Right lobe of liver (tissue), 6 donors: Measurements from ENCODE around the gene PBLD. TPM values are rescaled to one million over a fixed set of nuclear protein-coding genes. Genes with fewer than 3 reads are reported as not detected.

Experiments
- ATAC-seq, 4 donors: fragments of 200-7000 bp; cut with Tn5 transposase; one replicate each; pipeline ENCODE4 v1.9.1; 2020; ENCODE audit warnings: mild to moderate bottlenecking in 4 of 4, moderate library complexity in 4 of 4
- DNase-seq, 3 donors: peaks; one replicate each; pipeline ENCODE4 v3.0.0-alpha.2; 2020
- H3K27ac ChIP-seq, 3 donors: fragments of 200-600 bp; one replicate each; pipeline ENCODE4 v1.8.0; 2022
- H3K27me3 ChIP-seq, 2 donors: fragments of 200-600 bp; one replicate each; pipeline ENCODE4 v1.8.0; 2022
- H3K36me3 ChIP-seq, 4 donors: fragments of 200-600 bp; sonication (generic) in 1 of 4; one replicate each; pipeline versions ENCODE4 v1.5.1 to v1.8.0; 2017 to 2022; ENCODE audit warnings: control low read depth in 1 of 4
- H3K4me1 ChIP-seq, 4 donors: fragments of 200-600 bp; sonication (generic) in 1 of 4; one replicate each; pipeline versions ENCODE4 v1.5.1 to v1.8.0; 2017 to 2022; ENCODE audit warnings: control low read depth in 1 of 4
- H3K4me3 ChIP-seq, 3 donors: fragments of 200-600 bp; one replicate each; pipeline ENCODE4 v1.8.0; 2022
- H3K9me3 ChIP-seq, 4 donors: fragments of 200-600 bp; sonication (generic) in 1 of 4; one replicate each; pipeline versions ENCODE4 v1.5.1 to v1.8.0; 2017 to 2022; ENCODE audit warnings: control low read depth in 1 of 4
- POLR2A ChIP-seq: fragments of 450-650 bp; IDR thresholded peaks from one replicate; pipeline ENCODE4 v1.6.1; 2017; ENCODE audit warnings: antibody characterized with exemption, mild to moderate bottlenecking
- WGBS: methylation state at CpG from one replicate; pipeline ENCODE4 v1.1.6; 2018; ENCODE audit warnings: low coverage, low lambda C conversion rate; ENCODE audit not compliant: insufficient coverage; ENCODE audit errors: missing lambda C conversion rate; 5-methylcytosine and 5-hydroxymethylcytosine counted together
- intact Hi-C, 2 donors: fragments of 100-400 bp; cut with DNase I; formaldehyde crosslinking; loops; one replicate each; pipeline versions ENCODE4 v1.11.2 to v1.14.1; 2022
- total RNA-seq, 6 experiments: library from RNA; depleted of rRNA in 2 of 6; stranded (reverse); fragments of >200 nt in 2 of 6; fragmentation: NEBNext Ultra II Directional in 3 of 6; extraction: Animal tissue kit (Norgen Biotek cat#: 25700) in 3 of 6; gene quantifications; one replicate each; pipeline versions ENCODE4 v1.1.0 to v1.2.4, GENCODE V29; 2016 to 2023
- TF ChIP-seq, protein P1 (sequence below), 4 donors: fragments of 200-600 bp in 3 of 4; fragments of 450-650 bp in 1 of 4; IDR thresholded peaks; one replicate each; pipeline versions ENCODE4 v1.5.1 to v1.8.0; 2016 to 2022; ENCODE audit warnings: antibody characterized with exemption in 4 of 4, mild to moderate bottlenecking in 2 of 4
- donor health status: DM: no; HTN: yes; CAD: no.
- donor health status: DM: no; HTN: no; CAD: no.
- donor health status: DM: no; HTN: no; CAD: no.
- donor health status: DM: no; HTN: yes; CAD: no.
- donor health status: DM: no; HTN: yes; CAD: no.

PBLD gene
- total RNA-seq, 6 experiments from 2014 or later: 45.5 to 162 (median 129) TPM

DNA sequence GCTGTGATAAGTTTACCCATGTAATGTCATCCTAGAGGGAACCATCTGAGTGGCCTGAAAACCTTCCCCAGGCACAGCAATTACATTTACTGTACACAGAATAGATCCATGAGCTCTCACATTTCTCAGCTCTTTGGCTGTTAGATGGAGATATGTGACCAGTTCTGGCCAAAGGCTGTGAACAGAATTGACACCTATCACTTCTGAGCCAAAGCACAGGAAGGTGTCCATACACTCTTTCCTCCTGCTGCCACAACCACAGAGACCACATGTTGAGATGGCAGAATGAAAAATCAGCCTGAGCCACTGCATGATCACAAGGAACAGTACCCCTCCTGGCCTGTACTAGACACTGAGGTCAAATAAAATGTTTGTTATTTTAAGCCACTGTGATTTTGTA lies 56.5 kb downstream of the PBLD start:
- TF ChIP-seq, protein P1, sequence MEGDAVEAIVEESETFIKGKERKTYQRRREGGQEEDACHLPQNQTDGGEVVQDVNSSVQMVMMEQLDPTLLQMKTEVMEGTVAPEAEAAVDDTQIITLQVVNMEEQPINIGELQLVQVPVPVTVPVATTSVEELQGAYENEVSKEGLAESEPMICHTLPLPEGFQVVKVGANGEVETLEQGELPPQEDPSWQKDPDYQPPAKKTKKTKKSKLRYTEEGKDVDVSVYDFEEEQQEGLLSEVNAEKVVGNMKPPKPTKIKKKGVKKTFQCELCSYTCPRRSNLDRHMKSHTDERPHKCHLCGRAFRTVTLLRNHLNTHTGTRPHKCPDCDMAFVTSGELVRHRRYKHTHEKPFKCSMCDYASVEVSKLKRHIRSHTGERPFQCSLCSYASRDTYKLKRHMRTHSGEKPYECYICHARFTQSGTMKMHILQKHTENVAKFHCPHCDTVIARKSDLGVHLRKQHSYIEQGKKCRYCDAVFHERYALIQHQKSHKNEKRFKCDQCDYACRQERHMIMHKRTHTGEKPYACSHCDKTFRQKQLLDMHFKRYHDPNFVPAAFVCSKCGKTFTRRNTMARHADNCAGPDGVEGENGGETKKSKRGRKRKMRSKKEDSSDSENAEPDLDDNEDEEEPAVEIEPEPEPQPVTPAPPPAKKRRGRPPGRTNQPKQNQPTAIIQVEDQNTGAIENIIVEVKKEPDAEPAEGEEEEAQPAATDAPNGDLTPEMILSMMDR (IDR thresholded peaks at IDR 0.05): no peak
- no peak for TF ChIP-seq POLR2A
- ATAC-seq (peak in 1 of 4 donors; percentile 14), DNase-seq (no peak)
- Histone ChIP-seq H3K27me3 (no peaks in the 10 kb centered on the region), H3K36me3 (peaks cover 0 to 9% (median 2%) of the 10 kb centered on the region in 4 donors), H3K27ac (no peak overlapping the region), H3K4me3 (no peak overlapping the region), H3K4me1 (no peaks in the 10 kb centered on the region), H3K9me3 (no peaks in the 10 kb centered on the region)
- intact Hi-C loops: no loop called here

- no peak for ATAC-seq
- intact Hi-C loops: no loop called here
- no peak for DNase-seq
- Histone ChIP-seq H3K4me1 (no peaks in the 10 kb centered on the region), H3K9me3 (no peaks in the 10 kb centered on the region), H3K27ac (no peak overlapping the region), H3K4me3 (no peak overlapping the region), H3K27me3 (no peaks in the 10 kb centered on the region), H3K36me3 (peaks cover 0 to 4% (median 0%) of the 10 kb centered on the region in 4 donors)
- TF ChIP-seq, protein P1 (IDR thresholded peaks at IDR 0.05): no peak
- TF ChIP-seq POLR2A: no peak
- WGBS: 93% methylated on average over 2 of the region's 2 CpGs
Measured at GRCh38 chr10:68275600-68276126, 57.1 kb downstream of the PBLD start.

- Histone ChIP-seq H3K4me1 (no peaks in the 10 kb centered on the region), H3K36me3 (peaks cover 0 to 4% (median 0%) of the 10 kb centered on the region in 4 donors), H3K27me3 (no peaks in the 10 kb centered on the region), H3K4me3 (no peak overlapping the region), H3K9me3 (no peaks in the 10 kb centered on the region), H3K27ac (no peak overlapping the region)
- DNase-seq (no peak), ATAC-seq (no peak)
- intact Hi-C loops: no loop called here
- no peak for TF ChIP-seq POLR2A
- TF ChIP-seq, protein P1 (IDR thresholded peaks at IDR 0.05): no peak
Measured at GRCh38 chr10:68272833-68273232, 59.9 kb downstream of the PBLD start.

GRCh38 chr10:68271196-68271882 lies 61.4 kb downstream of the PBLD start:
- DNase-seq: no peak
- intact Hi-C loops: no loop called here
- WGBS: 69% methylated on average over 7 of the region's 7 CpGs
- no peak overlapping the region for H3K4me3 ChIP-seq
- H3K9me3 ChIP-seq: no peaks in the 10 kb centered on the region
- no peak for TF ChIP-seq POLR2A
- TF ChIP-seq, protein P1 (IDR thresholded peaks at IDR 0.05): no peak
- peaks cover 0 to 4% (median 0%) of the 10 kb centered on the region in 4 donors for H3K36me3 ChIP-seq
- no peak overlapping the region for H3K27ac ChIP-seq
- H3K4me1 ChIP-seq: no peaks in the 10 kb centered on the region
- no peaks in the 10 kb centered on the region for H3K27me3 ChIP-seq
- no peak for ATAC-seq
